ENCODE measurements around the gene TBX21. TPM values are rescaled to one million over a fixed set of nuclear protein-coding genes. Genes with fewer than 3 reads are reported as not detected.

Gene TBX21
- polyA plus RNA-seq, 6 donors from 2014 or later, result 0.11 to 2.9 (median 2.0) TPM

- Mint-ChIP-seq H3K36me3 (peaks cover 0 to 7% of the 10 kb centered on the region in 2 donors), H3K4me3 (peak overlapping the region in 4 of 8 donors; percentile 29 to 55 (median 36)), H3K4me1 (peaks cover 55 to 61% (median 58%) of the 10 kb centered on the region in 3 donors), H3K9me3 (no peaks in the 10 kb centered on the region), H3K27me3 (no peaks in the 10 kb centered on the region), H3K27ac (peak overlapping the region in 3 of 6 donors; percentile 9 to 70 (median 50))
- DNase-seq (no peak), ATAC-seq (ENCODE audit: low read depth in 2 of 2) (peak in 1 of 2 donors; percentile 19)
These were observed 20.6 kb upstream of the TBX21 start for GRCh38 chr17:47712330-47713023.

DNA sequence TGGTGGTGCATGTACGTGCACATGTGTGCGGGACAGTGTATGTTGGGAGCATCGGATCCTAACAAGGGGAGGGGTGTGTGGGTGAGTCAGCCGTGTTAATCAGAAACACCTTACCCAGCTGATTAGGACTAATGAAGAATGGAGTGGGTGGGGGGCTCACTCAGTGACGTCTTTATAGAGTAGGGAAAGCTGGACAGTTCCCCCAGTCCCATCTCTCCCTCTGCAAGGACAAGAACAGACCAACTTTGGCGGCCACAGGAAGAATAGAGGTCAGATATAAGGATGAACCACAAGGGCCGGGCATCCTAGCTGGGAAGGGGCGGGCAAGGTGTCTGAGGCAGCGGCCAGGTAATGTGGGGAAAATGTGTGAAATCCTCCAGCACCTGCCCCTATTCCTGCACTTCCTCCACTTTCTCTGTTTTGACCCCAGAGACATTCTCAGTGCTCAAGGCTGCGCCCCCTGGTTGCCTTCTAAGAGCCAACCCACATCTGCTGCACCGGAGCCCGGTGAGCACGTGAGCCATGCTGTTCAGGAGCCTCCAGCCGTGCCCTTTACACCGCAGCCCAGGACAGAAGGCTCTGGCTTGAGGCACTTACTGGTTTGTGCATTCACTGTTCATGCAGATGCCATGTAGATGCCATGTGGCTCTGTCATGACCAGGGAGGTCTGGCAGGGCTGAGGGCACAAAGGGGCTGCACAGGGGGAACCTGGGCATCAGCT is 18.9 kb upstream of the TBX21 start:
- H3K9me3 Mint-ChIP-seq, result no peaks in the 10 kb centered on the region
- H3K36me3 Mint-ChIP-seq, result peaks cover 0 to 7% of the 10 kb centered on the region in 2 donors
- H3K4me1 Mint-ChIP-seq, result peaks cover 68 to 75% (median 73%) of the 10 kb centered on the region in 3 donors
- ATAC-seq (ENCODE audit: low read depth in 2 of 2) (peak; percentile 49 to 62), DNase-seq (no peak)
- peaks cover 0 to 8% (median 0%) of the 10 kb centered on the region in 3 donors for H3K27me3 Mint-ChIP-seq
- H3K4me3 Mint-ChIP-seq, result peak overlapping the region in 6 of 8 donors; percentile 33 to 85 (median 73)
- peak overlapping the region in 3 of 6 donors; percentile 27 to 85 (median 67) for H3K27ac Mint-ChIP-seq

DNA sequence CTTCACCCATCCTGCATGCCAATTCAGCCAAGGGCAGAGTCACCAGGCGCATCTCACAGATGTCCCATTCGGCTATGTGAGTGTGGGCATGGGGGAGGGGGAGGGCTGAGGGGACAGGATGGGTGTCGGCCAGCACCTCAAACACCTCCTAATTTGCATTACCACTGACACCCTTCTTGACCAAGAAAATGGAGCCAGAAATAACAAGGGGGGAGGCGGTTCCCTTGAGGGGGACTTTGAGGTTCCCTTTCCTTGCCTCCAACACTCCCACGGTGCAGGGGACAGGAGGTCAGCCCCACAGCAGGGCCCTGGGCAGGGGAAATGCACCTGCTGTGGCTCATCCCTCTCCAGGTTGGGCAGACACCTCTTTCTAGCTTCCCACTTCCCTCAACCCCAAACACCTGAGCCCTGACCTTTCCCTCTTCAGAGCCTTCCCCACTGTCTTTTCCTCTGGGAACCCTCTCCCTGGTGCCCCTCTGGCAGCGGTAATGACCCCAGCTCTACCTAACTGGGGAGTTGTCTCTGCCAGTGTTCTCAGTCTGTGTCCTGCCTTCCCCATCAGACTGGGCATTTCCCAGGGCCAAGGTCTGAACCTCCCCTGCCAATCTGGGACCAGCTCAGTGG is 18.2 kb upstream of the TBX21 start:
- H3K36me3 Mint-ChIP-seq, result peaks cover 0 to 7% of the 10 kb centered on the region in 2 donors

DNA sequence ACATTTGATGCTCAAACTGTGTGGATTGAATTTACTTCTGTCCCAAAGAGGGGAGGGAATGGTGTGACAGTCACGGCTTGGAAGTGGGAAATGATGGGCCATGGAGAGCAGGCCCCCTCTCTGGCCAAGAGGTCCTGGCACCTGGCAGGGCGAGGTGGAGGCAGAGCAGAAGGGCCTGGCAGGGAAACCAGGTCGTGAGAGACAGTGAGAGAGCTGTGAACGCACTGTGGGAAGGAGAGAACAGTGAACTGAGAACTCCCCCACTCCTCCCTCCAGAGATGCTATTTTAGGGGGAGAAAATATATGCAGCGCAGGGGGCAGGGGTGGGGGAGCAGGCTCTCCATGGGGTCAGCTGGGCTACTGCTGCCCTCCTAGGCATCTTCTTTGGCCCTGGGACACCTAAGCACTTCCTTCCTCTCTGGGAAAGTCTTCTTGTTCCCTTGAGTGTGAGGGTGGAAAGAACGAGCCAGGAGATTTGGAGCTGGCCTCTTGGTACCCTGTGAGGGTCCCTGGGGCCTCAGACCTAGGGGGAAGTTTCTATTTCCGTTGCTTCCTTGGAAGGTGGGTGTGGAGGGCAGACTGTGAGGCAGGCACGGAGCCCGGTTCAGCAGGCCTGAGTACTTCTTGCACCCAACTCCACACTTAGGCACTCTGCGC is 17.2 kb upstream of the TBX21 start:
- H3K4me1 Mint-ChIP-seq, result peaks cover 73 to 88% (median 83%) of the 10 kb centered on the region in 3 donors
- H3K9me3 Mint-ChIP-seq, result no peaks in the 10 kb centered on the region
- peak overlapping the region in 4 of 6 donors; percentile 43 to 93 (median 75) for H3K27ac Mint-ChIP-seq
- H3K27me3 Mint-ChIP-seq, result peaks cover 0 to 15% (median 0%) of the 10 kb centered on the region in 3 donors
- DNase-seq (no peak), ATAC-seq (ENCODE audit: low read depth in 2 of 2) (no peak)
- peaks cover 0 to under 1% of the 10 kb centered on the region in 2 donors for H3K36me3 Mint-ChIP-seq
- H3K4me3 Mint-ChIP-seq, result peak overlapping the region in 6 of 8 donors; percentile 10 to 76 (median 74)

More for the DNA sequence above, 18.2 kb upstream of the TBX21 start:
- Mint-ChIP-seq H3K27ac (peak overlapping the region in 4 of 6 donors; percentile 38 to 81 (median 58)), H3K27me3 (peaks cover 0 to 10% (median 0%) of the 10 kb centered on the region in 3 donors), H3K4me3 (peak overlapping the region in 7 of 8 donors; percentile 55 to 89 (median 75)), H3K4me1 (peaks cover 73 to 82% (median 80%) of the 10 kb centered on the region in 3 donors), H3K9me3 (no peaks in the 10 kb centered on the region)
- peak; percentile 40 to 54 for ATAC-seq (ENCODE audit: low read depth in 2 of 2)
- DNase-seq, result peak; percentile 37

DNA sequence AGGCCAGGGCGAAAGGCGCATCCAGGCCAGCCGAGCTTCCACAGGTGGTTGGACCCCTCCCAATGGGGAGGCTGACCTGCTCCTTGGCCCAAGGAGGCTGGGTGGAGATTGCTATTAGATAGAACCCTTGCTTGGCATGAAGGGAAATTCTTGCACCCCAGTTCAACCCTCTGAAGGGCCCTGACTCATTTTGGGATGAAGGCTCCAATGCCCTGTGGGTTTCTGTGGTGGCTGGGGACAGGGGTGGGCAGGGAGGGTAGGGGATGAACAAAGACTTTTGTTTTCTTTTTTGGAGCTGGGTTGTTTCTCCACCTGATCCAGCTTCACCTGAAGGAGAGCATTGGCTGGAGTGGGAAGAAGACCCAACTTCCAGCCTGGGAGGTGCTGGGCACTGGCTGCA is 16.7 kb upstream of the TBX21 start:
- H3K4me3 Mint-ChIP-seq, result peak overlapping the region in 2 of 8 donors; percentile 26 to 76
- no peaks in the 10 kb centered on the region for H3K9me3 Mint-ChIP-seq
- H3K27me3 Mint-ChIP-seq, result peaks cover 0 to 20% (median under 1%) of the 10 kb centered on the region in 3 donors
- ATAC-seq (ENCODE audit: low read depth in 2 of 2), result no peak
- peaks cover 73 to 94% (median 89%) of the 10 kb centered on the region in 3 donors for H3K4me1 Mint-ChIP-seq
- H3K27ac Mint-ChIP-seq, result peak overlapping the region in 2 of 6 donors; percentile 43 to 79
- no peak for DNase-seq
- no peaks in the 10 kb centered on the region for H3K36me3 Mint-ChIP-seq

- H3K4me1 Mint-ChIP-seq, result peaks cover 71 to 95% (median 86%) of the 10 kb centered on the region in 3 donors
- ATAC-seq (ENCODE audit: low read depth in 2 of 2), result peak; percentile 14 to 21
- H3K4me3 Mint-ChIP-seq, result peak overlapping the region in 1 of 8 donors; percentile 6
- no peak overlapping the region for H3K27ac Mint-ChIP-seq
- peaks cover 0 to 29% (median 9%) of the 10 kb centered on the region in 3 donors for H3K27me3 Mint-ChIP-seq
- no peaks in the 10 kb centered on the region for H3K9me3 Mint-ChIP-seq
- no peak for DNase-seq
- no peaks in the 10 kb centered on the region for H3K36me3 Mint-ChIP-seq
These were observed 15.8 kb upstream of the TBX21 start for GRCh38 chr17:47717261-47717697.

DNA sequence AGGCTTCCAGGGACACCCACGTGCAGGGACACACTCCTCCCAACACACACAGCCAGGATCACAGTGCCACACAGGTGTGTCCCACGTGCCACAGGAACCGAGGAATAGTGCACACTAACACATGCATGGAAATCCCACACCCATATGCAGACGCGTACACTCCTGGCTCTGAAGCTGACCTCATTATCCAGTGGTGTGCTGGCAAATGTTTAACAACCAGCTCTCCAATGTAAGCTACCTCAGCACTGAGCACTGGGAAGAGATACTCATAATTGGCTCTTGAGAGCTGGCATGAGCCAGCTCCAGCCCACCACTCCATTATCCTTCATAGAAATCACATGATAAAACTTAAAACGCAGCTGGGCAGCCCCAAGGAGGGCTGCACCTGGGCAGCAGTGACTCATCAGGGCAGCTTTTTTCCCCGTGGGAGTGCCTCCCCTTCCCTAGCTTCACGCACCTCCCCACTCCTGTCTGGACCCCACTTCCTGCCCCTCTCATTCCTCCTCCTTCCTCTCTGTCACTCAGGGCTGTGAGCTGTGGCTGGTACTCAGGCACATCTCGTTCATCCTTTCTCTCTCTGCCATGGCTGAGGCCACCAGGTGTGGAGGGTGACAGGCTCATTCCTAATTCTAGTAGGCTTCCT is 14.9 kb upstream of the TBX21 start:
- Mint-ChIP-seq H3K4me1 (peaks cover 67 to 86% (median 78%) of the 10 kb centered on the region in 3 donors), H3K27me3 (peaks cover 4 to 38% (median 9%) of the 10 kb centered on the region in 3 donors), H3K36me3 (no peaks in the 10 kb centered on the region), H3K9me3 (no peaks in the 10 kb centered on the region), H3K27ac (peak overlapping the region in 3 of 6 donors; percentile 0 to 81 (median 62)), H3K4me3 (peak overlapping the region in 1 of 8 donors; percentile 53)
- DNase-seq (no peak), ATAC-seq (ENCODE audit: low read depth in 2 of 2) (no peak)

DNA sequence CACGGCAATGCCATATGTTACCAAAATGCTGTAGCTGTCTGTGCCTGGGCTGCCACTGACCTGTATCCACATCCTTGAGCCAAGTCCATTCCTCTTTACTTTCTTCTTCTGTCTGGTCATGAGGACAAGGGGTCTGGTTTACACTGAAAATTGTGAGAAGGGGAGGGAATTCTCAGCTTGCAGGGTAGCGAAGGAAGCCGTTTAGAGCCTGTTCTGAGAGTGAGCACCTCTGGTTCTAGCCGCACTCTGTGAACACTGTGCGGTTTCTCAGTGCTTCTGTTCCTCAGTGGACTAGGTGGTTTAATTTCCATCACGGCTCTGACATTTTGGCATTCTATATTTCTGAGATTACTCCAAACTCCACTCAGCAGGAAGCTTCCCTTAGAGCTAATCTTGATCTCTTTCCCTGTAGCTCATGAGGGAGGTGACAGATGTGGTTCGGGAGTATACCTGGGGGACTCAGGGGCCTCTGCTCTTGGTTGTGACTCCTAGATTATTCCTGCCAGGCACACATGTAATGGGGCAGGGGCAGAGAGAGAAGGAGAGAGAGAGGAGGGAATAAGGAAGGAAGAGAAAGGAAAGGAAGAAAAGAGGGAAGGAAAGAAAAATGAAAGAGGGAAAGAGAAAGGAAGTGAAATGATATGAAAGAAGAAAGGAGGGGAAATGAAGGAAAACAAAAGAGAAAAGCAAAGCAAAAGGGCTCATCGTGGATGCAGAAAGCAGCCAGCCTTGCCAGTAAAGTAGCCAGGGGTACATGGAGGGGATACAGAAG is 14.2 kb upstream of the TBX21 start:
- DNase-seq (no peak), ATAC-seq (ENCODE audit: low read depth in 2 of 2) (no peak)
- H3K27ac Mint-ChIP-seq, result peak overlapping the region in 5 of 6 donors; percentile 0 to 81 (median 47)
- peak overlapping the region in 1 of 8 donors; percentile 53 for H3K4me3 Mint-ChIP-seq
- H3K27me3 Mint-ChIP-seq, result peaks cover 5 to 44% (median 9%) of the 10 kb centered on the region in 3 donors
- no peaks in the 10 kb centered on the region for H3K36me3 Mint-ChIP-seq
- H3K9me3 Mint-ChIP-seq, result no peaks in the 10 kb centered on the region
- H3K4me1 Mint-ChIP-seq, result peaks cover 60 to 79% (median 72%) of the 10 kb centered on the region in 3 donors

GRCh38 chr17:47719411-47720152 is 13.5 kb upstream of the TBX21 start:
- Mint-ChIP-seq H3K4me3 (peak overlapping the region in 1 of 8 donors; percentile 63), H3K36me3 (no peaks in the 10 kb centered on the region), H3K27ac (peak overlapping the region in 1 of 6 donors; percentile 15), H3K27me3 (peaks cover 7 to 46% (median 13%) of the 10 kb centered on the region in 3 donors), H3K9me3 (no peaks in the 10 kb centered on the region), H3K4me1 (peaks cover 52 to 72% (median 65%) of the 10 kb centered on the region in 3 donors)
- DNase-seq, result no peak
- no peak for ATAC-seq (ENCODE audit: low read depth in 2 of 2)

DNA sequence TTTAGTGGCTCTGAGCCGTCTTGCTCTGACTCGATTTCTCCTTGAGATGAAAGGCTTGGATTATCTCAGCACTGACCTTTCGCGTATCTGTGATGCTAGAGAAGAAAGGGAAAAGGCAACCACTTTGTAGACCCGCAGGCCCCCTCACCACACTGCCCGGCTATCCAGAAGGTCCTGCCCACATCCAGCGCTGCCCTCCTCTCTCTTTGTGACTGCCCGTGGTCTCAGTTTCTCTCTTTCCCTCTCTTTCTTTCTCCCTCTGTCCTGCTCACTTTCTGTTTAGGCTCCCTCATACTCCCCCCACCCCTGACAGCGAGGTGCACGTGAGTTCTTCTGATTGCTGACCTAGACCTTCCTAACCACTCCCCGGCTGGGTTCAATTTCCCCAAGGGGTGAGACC is 12.8 kb upstream of the TBX21 start:
- Mint-ChIP-seq H3K27ac (peak overlapping the region in 2 of 6 donors; percentile 35 to 78), H3K9me3 (no peaks in the 10 kb centered on the region), H3K27me3 (peaks cover 13 to 52% (median 19%) of the 10 kb centered on the region in 3 donors), H3K36me3 (no peaks in the 10 kb centered on the region), H3K4me1 (peaks cover 47 to 66% (median 58%) of the 10 kb centered on the region in 3 donors), H3K4me3 (peak overlapping the region in 2 of 8 donors; percentile 7 to 31)
- DNase-seq (no peak), ATAC-seq (ENCODE audit: low read depth in 2 of 2) (no peak)

Measured in naive B cell (primary cell).